CD4-positive, alpha-beta T cell (primary cell): Measurements from ENCODE around the gene ADAMTS18. TPM values are rescaled to one million over a fixed set of nuclear protein-coding genes. Genes with fewer than 3 reads are reported as not detected.

ENCODE experiments used
- ATAC-seq: fragments of 200-7000 bp; cut with Tn5 transposase; one replicate; pipeline ENCODE4 v1.10.0; 2022; ENCODE audit warnings: mild to moderate bottlenecking; ENCODE audit not compliant: poor library complexity
- CTCF ChIA-PET: fragments of 350-600 bp; sonication (Branson Sonifier 250); formaldehyde crosslinking; loops from one replicate; lab custom pipeline; 2021; ENCODE audit warnings: antibody characterized with exemption, inconsistent platforms; lab: Charles Lee
- POLR2A ChIA-PET: fragments of 350-600 bp; sonication (Branson Sonifier 250); formaldehyde crosslinking; loops from one replicate; lab custom pipeline; 2021; ENCODE audit warnings: antibody characterized with exemption, inconsistent platforms; lab: Charles Lee
- DNase-seq, 14 experiments: peaks; one replicate each; pipeline ENCODE4 v3.0.0-alpha.2; 2013 to 2020; ENCODE audit warnings: mixed read lengths in 2 of 14
- H3K27ac ChIP-seq, 2 donors: one replicate each; pipeline versions ENCODE4 v1.5.1 to v1.7.0; 2013; ENCODE audit warnings: low read length in 2 of 2, low read depth in 1 of 2, mild to moderate bottlenecking in 1 of 2
- H3K27me3 ChIP-seq, 2 experiments: 1 replicate in 1 of 2; 2 replicates in 1 of 2; pipeline versions ENCODE4 v1.6.1 to v1.7.0; 2013; ENCODE audit warnings: low read length in 2 of 2, control low read depth in 1 of 2, mild to moderate bottlenecking in 1 of 2, moderate library complexity in 1 of 2; ENCODE audit not compliant: insufficient read depth in 2 of 2, control insufficient read depth in 1 of 2
- H3K36me3 ChIP-seq: one replicate; pipeline ENCODE4 v1.6.1; 2013; ENCODE audit warnings: low read length, control low read depth; ENCODE audit not compliant: insufficient read depth
- H3K4me1 ChIP-seq: one replicate; pipeline ENCODE4 v1.6.1; 2013; ENCODE audit warnings: low read length, control low read depth; ENCODE audit not compliant: insufficient read depth
- H3K4me3 ChIP-seq: one replicate; pipeline ENCODE4 v1.5.1; 2013; ENCODE audit warnings: mild to moderate bottlenecking, low read length, moderate library complexity
- H3K9me3 ChIP-seq, 2 experiments: 1 replicate in 1 of 2; 2 replicates in 1 of 2; pipeline versions ENCODE4 v1.6.1 to v1.7.0; 2013; ENCODE audit warnings: low read length in 2 of 2, mild to moderate bottlenecking in 2 of 2, control low read depth in 1 of 2, moderate library complexity in 1 of 2; ENCODE audit not compliant: control insufficient read depth in 1 of 2, insufficient read depth in 1 of 2
- H3K27ac Mint-ChIP-seq: one replicate; pipeline ENCODE4 v1.8.0; 2020; ENCODE audit warnings: mixed read lengths
- H3K27me3 Mint-ChIP-seq: one replicate; pipeline ENCODE4 v1.8.0; 2021; ENCODE audit warnings: mixed read lengths
- H3K36me3 Mint-ChIP-seq: one replicate; pipeline ENCODE4 v1.8.0; 2021; ENCODE audit warnings: low read depth, mixed read lengths
- H3K4me1 Mint-ChIP-seq: one replicate; pipeline ENCODE4 v1.8.0; 2021; ENCODE audit warnings: low read depth, mixed read lengths
- H3K4me3 Mint-ChIP-seq: one replicate; pipeline ENCODE4 v1.8.0; 2020; ENCODE audit warnings: mild to moderate bottlenecking, mixed read lengths
- H3K9me3 Mint-ChIP-seq: one replicate; pipeline ENCODE4 v1.8.0; 2020; ENCODE audit warnings: mixed read lengths
- intact Hi-C, 2 experiments: fragments of 100-400 bp; cut with DNase I in 1 of 2; cut with micrococcal nuclease in 1 of 2; formaldehyde crosslinking; loops; one replicate each; pipeline versions ENCODE4 v1.15.1 to v1.9.0; 2023 to 2025; cut with DNase I, micrococcal nuclease
- total RNA-seq, 174 experiments: library from RNA in 2 of 174; stranded (reverse) in 2 of 174; gene quantifications; one replicate each; pipeline ENCODE4 v1.2.3 and lab custom pipeline; 2021 to 2026
- TF ChIP-seq, protein P1 (sequence below): fragments of 200-600 bp; IDR thresholded peaks from one replicate; pipeline ENCODE4 v1.8.0; 2022; ENCODE audit warnings: antibody characterized with exemption, mild to moderate bottlenecking

The ADAMTS18 gene
- total RNA-seq, 2 experiments from 2014 or later, result not detected

DNA sequence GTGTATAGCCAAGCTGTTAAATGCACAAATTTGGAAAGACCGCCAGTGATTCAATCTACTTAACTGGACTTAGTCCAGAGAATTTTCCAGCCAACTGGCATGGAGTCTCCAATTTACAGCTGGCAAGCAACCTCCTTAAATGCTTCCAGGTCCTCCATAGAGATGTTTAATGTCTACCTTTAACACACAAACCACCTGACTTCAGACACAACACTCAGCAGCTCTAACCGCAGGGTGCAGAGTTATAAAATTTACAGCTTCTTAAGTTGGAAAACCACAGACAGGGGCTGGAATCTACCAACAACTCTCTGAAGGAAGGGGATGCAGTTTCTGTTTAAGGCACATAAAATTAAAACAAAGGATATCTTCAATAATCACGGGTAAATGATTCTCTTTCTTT lies 128.8 kb downstream of the ADAMTS18 start:
- Histone ChIP-seq H3K4me1 (no peaks in the 10 kb centered on the region), H3K9me3 (no peaks in the 10 kb centered on the region), H3K4me3 (no peak overlapping the region), H3K36me3 (no peaks in the 10 kb centered on the region), H3K27me3 (no peaks in the 10 kb centered on the region), H3K27ac (no peak overlapping the region)
- ChIA-PET POLR2A (no interaction called here), CTCF (interaction anchor here (0.5 kb wide), 1 partner anchor 227 kb away, joined by 3 read pairs; no protein-coding TSS in a partner anchor)
- TF ChIP-seq, protein P1, sequence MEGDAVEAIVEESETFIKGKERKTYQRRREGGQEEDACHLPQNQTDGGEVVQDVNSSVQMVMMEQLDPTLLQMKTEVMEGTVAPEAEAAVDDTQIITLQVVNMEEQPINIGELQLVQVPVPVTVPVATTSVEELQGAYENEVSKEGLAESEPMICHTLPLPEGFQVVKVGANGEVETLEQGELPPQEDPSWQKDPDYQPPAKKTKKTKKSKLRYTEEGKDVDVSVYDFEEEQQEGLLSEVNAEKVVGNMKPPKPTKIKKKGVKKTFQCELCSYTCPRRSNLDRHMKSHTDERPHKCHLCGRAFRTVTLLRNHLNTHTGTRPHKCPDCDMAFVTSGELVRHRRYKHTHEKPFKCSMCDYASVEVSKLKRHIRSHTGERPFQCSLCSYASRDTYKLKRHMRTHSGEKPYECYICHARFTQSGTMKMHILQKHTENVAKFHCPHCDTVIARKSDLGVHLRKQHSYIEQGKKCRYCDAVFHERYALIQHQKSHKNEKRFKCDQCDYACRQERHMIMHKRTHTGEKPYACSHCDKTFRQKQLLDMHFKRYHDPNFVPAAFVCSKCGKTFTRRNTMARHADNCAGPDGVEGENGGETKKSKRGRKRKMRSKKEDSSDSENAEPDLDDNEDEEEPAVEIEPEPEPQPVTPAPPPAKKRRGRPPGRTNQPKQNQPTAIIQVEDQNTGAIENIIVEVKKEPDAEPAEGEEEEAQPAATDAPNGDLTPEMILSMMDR, result no peak
- DNase-seq (no peak), ATAC-seq (no peak)
- Mint-ChIP-seq H3K9me3 (no peaks in the 10 kb centered on the region), H3K27ac (no peak overlapping the region), H3K27me3 (peaks cover under 1% of the 10 kb centered on the region), H3K36me3 (no peaks in the 10 kb centered on the region), H3K4me1 (no peaks in the 10 kb centered on the region), H3K4me3 (no peak overlapping the region)
- intact Hi-C loops, result no loop called here

DNA sequence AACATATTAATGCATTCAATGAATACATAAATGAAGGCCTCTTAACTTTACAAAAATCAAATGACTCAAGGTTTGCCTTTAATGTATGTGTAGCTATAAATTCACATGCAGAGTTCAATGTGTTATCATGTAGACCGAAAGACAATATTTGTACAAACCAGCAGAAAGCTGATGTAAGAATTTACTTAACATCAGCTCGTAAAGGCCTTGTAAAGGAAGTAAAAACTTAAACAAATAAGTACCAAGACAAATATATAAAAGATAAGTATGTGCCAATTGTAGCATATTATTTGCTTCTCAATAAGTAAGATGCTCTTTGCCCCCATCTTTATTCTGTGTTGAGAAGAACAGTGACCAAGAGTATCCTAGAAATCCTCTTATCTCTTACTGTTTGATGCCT lies 130.0 kb downstream of the ADAMTS18 start:
- ChIA-PET CTCF (no interaction called here), POLR2A (no interaction called here)
- Mint-ChIP-seq H3K27ac (no peak overlapping the region), H3K4me1 (no peaks in the 10 kb centered on the region), H3K9me3 (no peaks in the 10 kb centered on the region), H3K4me3 (no peak overlapping the region), H3K27me3 (peaks cover 6% of the 10 kb centered on the region), H3K36me3 (no peaks in the 10 kb centered on the region)
- H3K4me1 ChIP-seq, result no peaks in the 10 kb centered on the region
- intact Hi-C loops, result no loop called here
- no peaks in the 10 kb centered on the region for H3K36me3 ChIP-seq
- TF ChIP-seq, protein P1, result no peak
- DNase-seq (no peak), ATAC-seq (no peak)
- H3K27me3 ChIP-seq, result no peaks in the 10 kb centered on the region
- no peak overlapping the region for H3K4me3 ChIP-seq
- no peaks in the 10 kb centered on the region for H3K9me3 ChIP-seq
- no peak overlapping the region for H3K27ac ChIP-seq

DNA sequence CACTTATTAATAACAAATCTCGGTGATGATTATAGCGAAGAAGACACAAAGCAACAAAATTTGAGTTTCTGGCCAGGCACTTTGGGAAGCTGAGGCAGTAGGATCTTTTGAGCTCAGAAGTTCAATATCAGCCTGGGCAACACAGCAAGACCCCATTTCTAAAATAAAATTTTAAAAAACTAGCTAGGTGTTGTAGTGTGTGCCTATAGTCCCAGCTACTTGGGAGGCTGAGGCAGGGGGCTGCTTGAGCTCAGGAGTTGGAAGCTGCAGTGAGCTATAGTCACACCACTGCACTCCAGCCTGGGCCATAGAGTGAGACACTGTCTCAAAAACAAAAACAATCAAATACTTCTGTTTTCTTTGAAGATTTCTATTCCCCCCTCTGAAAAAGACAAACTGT lies 130.7 kb downstream of the ADAMTS18 start:
- DNase-seq, result no peak
- POLR2A ChIA-PET, result no interaction called here
- intact Hi-C loops, result no loop called here
- TF ChIP-seq, protein P1, result no peak
- H3K27ac Mint-ChIP-seq, result no peak overlapping the region
- H3K4me1 Mint-ChIP-seq, result no peaks in the 10 kb centered on the region
- no peak overlapping the region for H3K4me3 Mint-ChIP-seq
- CTCF ChIA-PET, result no interaction called here
- H3K9me3 ChIP-seq, result no peaks in the 10 kb centered on the region
- H3K4me3 ChIP-seq, result no peak overlapping the region
- H3K36me3 ChIP-seq, result no peaks in the 10 kb centered on the region
- H3K36me3 Mint-ChIP-seq, result no peaks in the 10 kb centered on the region
- H3K27me3 Mint-ChIP-seq, result peaks cover 6% of the 10 kb centered on the region
- no peak overlapping the region for H3K27ac ChIP-seq
- H3K9me3 Mint-ChIP-seq, result no peaks in the 10 kb centered on the region
- H3K4me1 ChIP-seq, result no peaks in the 10 kb centered on the region
- H3K27me3 ChIP-seq, result no peaks in the 10 kb centered on the region
- ATAC-seq, result no peak
